HK-2 (cell line): Measurements from ENCODE around the gene SIX5.
"Not testable (repeated sequence)": the region's sequence is repeated elsewhere in the genome, so short reads cannot be mapped to it uniquely, and the experiment has no call there.

Source experiments
- DNase-seq: peaks from one replicate; pipeline ENCODE4 v3.0.0-alpha.2; 2018; ENCODE audit not compliant: unreplicated experiment

The SIX5 gene

DNA sequence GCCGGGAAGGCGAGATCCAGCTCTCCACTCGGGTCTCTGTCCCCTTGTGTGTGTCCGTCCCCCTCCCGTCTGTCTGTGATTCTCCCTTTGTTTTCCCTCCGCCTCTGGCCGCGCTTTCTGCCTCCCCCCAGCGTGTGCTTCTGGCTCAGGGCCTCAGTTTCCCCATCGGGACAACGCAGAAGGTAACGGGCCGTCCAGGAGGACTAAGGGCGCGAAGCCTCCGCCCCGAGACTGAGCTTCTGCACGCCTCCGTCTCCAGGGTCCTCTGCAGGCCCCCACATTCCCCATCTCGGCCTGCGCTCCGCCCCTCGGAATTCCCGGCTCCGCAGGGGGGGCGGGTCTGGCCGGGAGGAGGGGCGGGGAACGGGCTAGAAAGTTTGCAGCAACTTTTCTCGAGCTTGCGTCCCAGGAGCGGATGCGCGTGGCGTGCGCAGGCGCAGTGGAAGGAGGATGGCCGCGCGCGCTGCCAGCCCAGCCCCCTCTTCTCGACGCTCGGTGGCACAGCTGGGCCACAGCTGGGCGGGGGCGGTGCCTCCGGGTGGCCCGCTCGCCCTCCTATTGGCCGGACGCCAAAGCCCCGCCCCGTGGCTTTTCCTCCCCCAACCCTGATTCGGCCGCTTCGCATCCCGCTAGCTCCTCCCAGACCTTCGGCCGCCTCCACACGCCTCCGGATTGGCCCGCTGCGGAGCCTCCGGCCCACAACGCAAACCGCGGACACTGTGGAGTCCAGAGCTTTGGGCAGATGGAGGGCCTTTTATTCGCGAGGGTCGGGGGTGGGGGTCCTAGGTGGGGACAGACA, at the start of gene SIX5:
Gene SIX5 (minus strand): TSS at position 269 of the 799 bp plus-strand sequence. CDS start 408 bp downstream, outside the sequence.
- peak; percentile 99 for DNase-seq

DNA sequence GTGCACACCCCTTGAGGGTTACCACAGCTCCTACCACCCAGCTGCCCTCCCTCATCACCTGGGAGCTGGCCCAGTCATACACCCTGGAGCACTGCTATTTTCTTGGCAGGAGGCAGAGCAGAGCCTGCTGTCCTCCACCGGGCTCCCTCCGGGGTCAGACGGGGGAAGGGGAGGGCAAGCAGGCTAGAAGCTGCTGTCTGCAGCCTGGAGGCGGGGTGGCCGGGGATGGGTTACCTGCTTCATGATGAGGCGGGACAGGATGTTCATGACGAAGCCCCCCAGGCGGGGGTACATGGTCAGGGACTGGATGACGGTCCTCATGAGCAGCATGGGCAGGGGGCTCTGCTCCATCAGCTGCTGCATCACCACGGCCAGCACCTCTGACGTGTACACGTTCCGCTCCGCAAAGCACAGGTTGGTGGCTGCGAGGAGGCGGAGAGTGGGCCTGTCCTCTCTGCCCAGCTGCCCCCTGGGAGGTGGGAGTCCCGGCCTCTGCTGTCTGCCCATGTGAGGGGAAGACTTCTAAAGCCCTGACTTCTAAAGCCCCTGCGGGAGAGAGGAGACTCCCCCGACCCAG, 48.8 kb upstream of the SIX5 start:
- DNase-seq: no peak

DNA sequence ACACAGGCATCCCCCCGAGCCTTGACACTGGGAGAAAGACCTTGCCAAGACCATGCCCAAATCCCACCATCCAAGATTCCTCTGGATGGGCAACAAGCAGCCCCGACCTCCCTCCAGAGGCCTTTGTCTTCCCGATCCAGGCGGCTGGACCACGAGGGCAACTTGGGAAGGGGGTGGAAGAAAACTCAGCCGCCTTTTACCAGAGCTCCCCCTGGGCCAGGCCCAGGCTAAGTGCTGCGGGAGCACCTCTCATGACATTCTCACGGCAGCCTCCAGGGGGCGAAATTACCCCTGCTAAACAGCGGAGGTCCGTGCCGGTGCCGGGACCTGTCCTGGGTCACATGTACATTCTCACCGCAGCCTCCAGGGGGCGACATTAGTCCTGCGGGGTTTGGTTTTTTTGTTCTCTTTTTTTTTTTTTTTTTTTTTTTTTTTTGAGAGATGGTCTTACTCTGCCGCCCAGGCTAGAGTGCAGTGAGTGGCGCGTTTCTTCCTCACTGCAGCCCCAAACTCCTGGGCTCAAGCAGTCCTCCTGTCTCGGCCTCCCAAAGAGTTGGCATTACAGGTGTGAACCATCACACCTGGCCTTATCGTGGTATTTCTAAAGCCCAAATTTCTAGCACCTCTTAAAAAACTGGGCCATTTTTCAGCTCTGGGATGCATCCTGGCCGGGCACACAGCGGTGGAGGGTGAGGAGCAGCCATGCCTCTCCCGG, 48.1 kb upstream of the SIX5 start:
- DNase-seq: peak; percentile 96

DNA sequence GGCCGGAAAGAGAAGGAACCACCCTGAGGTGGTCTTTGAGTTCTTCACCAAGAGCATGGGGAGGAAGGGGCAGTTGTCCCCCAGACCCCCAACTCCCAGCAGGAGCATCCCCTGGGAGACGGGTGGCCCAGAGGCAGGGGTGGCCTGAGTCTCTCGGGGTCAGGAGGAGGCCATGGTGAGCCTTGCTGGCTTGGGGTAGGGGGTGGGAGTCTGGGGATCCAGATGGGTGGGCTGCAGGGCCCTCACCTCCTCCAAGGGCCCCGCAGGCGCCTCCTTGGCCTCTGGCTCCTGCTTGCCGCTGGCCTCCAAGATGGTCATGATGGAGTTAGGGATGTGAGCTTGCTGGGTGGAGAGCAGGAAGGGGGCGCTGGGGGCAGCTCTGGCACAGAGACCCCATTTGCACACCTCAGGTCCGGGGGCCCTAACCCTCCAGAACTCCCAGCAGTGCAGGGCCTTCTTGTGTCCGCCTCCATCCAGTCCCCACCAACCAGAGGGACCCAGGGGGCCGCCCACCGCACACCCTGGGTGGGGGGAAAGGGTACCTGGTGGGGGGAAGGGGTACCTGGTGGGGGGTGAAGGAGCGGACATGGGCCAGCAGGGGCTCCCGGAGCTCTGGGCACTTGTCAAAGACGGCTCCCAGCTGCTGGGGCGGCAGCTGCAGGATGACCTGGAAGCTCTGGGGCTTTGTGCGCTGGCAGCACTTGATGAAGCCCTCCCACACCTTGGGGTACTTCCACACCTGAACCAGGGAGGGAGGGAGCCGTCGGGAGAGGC, 47.4 kb upstream of the SIX5 start:
- no peak for DNase-seq

DNA sequence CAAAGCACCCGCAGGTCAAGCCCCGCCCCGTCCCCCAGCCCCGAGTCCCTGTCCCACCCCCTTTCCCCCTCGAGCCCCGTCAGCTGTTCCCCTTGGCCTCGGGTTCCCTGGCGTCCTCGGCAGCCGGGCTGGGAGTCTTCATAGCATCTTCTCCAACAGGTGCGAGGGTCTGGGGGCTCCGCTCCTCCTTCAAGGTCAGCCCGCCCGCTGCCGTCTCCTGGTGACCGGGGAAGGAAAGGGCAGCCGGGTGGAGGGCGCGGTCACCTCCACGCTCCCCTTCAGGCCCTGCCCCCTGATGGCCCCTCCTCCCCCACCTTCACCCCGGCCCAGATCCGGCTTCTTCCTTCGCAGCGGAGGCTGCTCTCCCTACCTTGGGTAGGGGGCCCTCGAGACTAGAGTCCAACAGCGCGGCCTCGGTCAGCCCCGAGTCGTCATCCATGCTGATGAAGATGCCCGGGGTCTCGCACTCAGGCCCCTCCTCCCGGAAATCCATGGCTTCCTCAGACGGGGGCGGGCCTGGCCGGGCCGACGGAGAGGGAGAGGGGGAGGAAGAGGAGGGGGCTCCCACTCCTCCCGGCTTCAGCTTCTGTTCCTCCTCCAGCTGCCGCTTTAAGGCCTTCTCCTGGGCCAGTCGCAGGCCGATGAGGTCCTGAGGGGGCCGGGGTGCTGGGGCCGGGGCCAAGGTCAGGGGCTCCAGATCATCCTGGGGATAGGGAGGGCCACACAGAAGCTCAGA, 46.6 kb upstream of the SIX5 start:
- no peak for DNase-seq

DNA sequence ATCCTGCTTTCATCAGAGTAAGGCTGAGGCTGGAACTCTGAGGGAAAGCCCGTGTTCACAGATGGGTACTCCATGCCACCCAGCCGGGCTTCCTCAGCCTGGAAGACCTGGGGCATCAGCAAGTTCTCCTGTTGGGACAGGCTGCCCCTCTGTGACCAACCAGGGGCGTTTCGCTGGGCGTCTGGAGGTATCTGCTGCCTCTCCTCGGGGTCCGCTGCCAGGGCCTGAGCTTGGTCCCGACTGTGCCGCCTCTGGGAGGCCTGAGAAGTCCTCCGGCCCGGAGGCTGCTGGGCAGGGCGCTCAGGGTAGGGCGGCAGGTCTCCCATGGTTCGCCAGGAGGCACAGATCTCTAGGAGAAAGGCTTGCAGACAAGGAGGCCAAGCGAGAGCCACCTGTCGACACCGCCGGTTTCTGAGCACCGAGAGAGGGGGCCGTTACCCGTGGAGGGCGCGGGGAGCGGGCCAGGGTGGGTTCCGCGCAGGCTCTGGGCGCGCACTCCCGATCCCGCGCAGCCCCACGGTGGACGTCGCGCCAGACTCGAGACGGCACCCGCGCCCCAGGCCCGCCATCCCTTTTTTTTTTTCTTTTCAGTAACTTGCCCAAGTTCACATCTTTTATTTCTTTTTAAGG, 45.9 kb upstream of the SIX5 start, which contains the start of gene RSPH6A:
Gene RSPH6A (minus strand): TSS at position 458 of the 630 bp plus-strand sequence. CDS start 132 bp downstream, at position 326.
- no peak for DNase-seq

DNA sequence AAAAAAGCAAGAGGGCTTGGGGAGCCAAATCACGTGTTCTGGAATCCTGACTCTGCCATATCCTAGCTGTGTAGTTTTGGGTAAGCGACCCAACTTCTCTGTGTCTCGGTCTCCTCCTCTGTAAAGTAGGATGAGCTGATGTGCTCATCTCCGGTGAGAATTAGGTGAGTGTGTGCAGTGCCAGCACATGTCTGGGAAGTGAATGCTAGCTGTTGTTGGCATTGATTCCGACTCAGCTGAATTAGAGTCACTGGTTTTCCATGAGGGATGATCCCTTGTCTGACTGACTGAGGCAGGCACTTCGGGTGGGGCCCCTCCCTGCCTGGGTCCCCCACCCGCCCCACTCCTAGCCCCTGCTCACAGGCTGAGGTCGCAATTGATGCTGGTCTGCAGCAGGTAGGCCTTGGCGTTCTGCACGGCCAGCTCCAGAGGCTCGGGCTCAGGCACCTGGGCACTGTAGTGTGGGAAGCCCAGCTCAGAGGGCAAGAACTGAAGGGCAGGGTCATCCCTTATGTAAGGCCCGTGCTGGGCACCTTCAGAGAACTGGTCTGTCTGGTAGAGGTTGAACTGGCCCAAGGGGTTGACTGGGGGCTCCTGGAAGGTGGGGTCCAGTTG, 45.2 kb upstream of the SIX5 start:
- DNase-seq: no peak

DNA sequence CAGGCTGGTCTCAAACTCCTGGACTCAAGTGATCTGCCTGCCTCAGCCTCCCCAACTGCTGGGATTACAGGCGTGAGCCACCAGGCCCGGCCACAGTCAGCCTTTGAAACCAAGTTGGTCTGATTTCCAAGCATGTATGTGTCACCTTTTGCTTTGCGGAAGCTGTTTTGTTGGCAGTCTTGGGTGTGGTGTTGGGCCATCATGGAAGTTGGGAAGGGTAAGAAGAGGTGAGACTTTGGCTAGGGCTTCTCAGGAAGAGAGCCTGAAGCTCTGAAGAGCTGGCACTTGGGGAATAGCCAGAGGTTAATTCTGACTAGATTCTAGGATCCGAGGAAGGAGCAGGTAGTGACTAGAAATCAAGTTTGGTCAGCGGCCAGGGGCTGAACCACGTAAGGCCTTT, 43.2 kb upstream of the SIX5 start:
- no peak for DNase-seq

DNA sequence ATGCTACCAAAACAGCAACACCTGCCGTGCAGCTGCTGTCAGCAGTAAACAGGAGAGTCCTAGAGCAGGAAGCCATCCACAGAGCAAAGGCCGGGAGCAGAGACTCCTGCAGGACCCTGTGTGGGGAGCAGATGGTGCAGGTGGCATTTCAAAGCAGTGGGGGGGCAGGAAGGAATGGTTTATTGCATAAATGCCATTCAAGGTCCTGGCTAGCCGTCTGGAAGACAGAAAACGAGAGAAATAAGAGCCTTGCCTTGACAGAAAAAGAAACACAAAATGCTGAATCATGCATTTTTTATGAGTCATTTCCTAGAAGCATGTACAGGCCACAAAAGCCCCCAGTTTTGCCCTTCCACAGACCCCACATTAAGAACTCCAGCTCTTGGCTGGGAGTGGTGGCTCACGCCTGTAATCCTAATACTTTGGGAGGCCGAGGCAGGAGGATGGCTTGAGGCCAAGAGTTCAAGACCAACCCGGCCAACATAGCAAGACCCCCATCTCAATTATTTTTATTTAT, 40.6 kb upstream of the SIX5 start:
- no peak for DNase-seq

DNA sequence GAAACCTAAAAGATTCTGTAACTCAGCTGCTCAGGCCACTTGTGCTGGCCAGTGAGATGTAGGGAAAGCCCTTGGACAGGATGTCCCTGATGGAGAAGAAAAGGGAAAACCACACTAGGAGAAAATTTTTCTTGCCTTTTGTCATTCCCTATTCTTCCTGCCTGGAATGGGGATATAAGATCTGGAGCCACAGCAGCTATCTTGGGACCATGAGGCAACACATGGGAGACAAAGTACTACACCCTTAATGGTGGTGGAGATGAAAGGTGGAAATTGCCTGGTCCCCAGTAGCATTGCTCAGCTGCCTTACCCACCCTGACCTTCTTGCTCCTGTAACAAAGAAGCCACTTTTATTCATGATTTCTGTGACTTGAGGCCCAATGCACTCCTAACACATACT, 36.7 kb upstream of the SIX5 start:
- no peak for DNase-seq

DNA sequence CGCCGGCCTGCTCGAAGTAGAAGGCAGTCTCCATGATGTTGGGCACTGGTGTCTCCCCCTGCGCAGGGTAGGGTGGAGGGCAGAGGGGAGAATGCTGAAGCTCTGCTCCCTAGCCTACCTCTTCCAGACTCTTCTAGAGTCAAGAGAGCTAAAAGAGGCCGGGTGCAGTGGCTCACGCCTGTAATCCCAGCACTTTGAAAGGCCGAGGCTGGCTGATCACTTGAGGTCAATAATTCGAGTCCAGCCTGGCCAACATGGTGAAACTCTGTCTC, 35.8 kb upstream of the SIX5 start:
- no peak for DNase-seq

DNA sequence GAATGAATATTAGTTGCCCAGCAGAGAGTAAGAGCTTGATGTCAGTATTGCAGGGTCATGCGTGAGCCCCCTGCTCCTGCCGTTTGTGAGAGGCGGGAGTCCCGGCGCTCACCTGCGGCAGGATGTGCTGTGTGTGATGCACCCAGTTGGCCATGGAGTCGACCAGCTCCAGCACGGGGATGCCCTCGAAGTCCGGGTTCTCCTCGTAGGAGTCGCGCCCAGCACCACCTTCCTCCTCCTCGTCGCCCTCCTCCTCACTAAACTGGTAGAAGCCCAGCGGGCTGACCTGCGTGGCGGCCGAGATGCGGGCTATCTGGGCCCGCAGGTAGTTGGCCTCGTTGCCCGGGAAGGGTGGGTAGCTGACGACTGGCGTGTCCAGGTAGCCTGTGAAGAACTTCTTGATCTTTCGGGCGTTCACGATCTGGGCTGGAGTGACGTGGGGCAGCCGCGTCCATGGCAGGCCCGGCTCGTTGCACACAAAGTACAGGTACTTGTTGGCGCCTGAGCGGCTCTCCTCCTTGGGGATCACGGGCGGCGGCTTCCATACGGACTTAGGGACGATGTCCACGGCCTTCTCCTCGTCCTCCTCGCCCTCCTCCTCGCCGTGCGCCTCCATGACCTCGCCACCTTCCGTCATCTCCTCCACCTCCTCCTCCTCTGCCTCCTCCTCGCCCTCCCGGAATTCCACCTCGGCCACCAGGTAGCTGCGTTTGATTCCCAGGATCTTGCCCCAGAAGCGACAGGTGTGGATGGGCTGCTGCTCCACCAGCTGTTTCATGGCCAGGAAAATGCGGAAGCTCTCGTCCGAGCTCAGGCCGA, 35.3 kb upstream of the SIX5 start:
- DNase-seq: no peak

DNA sequence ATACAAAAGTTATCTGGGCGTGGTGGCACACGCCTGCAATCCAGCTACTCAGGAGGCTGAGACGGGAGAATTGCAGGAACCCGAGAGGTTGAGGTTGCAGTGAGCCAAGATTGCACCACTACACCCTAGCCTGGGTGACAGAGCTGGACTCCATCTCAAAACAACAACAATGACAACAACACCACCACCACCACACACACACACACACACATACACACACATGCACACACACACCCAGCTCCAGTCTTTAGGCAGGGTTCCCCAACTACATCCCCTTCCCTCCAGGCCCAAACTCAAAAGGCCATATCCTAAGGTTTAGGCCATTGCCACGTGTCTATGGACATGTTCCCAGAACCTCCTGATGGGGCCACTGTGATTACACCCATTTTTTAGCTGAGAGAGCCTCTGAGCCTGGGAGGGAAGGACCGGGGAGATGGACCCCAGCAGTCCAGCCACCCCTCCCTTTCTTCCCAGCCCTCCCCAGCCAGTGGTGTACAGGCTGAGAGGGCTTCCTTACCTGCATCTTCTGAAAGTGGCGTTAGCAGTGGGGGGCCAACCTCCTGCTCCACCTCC, 32.6 kb upstream of the SIX5 start:
- no peak for DNase-seq

DNA sequence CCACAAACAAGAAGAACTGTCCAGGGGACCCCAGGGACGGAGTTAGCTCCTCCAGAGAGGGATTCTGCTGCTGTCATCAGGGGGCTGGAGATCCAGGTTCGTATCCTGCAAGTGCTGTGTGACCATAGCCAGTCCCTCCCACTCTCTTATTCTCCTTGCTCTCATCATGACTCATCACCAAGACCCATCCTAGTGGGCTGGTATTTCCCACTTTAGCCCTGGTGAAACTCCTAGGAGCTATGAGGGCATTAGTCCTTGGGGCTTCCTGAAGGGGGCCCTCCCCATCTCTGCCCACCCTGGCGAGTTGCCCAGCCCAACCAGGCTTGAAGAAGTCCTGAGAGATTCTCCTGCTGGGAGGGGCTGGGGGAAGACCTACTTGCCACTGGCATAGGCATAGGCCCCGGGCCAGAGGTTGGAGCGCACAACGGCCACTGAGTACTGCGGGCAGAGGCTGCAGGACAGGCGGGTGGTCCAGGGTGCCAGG, 31.1 kb upstream of the SIX5 start:
- peak; percentile 84 for DNase-seq

DNA sequence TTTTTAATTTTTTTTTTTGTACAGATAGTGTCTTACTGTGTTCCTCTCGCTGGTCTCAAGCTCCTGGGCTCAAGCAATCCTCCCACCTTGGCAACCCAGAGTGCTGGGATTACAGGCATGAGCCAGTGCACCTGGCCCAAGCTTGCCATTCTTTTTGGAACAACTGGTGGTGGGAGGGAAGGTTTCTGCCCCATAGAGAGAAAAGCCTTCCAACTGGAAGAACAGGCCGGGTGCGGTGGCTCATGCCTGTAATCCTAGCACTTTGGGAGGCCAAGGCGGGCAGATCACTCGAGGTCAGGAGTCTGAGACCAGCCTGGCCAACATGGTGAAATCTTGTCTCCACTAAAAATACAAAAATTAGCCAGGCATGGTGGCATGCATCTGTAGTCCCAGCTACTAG, 30.5 kb upstream of the SIX5 start:
- not testable (repeated sequence) for DNase-seq

DNA sequence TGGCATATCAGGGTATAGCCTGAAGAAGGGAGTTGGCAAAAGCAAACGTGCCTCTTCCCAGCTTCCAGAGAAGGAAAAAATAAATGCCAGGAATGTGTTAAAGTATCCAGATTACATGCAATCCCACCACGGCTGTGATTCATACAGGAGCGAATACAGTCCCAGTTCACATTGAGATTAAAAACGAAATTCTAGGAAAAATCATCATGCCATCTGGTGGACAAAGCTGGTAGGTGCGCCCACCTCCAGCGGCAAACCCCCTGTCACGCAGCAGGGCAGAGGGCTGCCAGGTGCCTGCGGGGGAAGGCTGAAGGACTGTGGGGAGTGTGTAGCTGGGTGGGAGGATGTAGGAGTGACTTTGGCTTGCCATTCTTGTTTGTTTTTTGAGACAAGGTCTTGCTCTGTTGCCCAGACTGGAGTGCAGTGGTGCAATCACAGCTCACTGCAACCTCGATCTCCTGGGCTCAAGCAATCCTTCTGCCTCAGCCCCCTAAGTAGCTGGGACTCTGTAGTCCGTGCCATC, 30.0 kb upstream of the SIX5 start:
- peak; percentile 72 for DNase-seq

DNA sequence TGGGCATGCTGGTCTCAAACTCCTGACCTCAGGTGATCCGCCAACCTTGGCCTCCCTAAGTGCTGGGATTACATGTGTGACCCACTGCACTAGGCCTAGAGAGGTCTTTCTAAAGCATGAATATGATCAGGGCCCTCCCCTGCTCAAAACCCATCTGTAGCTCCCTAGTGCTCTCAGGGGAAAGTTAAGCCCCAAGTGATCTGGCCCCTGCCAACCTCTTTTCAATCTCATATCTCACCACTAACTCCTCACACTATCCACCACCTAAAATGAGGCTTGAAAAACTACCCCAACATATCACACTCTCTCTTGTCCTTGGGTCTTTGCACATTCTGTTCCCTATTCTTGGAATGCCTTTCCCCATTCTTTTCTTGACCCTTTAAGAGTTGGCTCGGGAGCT, 25.6 kb upstream of the SIX5 start:
- DNase-seq: no peak

DNA sequence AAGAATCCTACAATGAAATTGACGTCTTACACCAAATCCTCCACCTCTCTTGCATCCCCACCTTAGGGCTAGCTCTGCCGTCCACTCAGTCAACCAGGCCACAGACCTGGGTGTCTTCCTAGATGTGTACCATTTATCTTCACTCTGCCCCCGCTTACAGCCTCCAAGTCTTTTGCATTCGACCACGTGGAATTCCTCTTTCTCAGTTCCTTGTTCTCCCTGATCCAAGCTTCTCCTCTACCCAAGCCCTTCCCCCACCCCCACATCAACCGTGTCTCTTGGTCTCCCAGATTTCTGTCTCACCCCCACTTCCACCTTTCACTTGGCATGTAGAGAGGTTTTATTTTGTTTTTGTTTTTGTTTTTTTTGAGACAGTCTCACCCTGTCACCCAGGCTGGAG, 24.8 kb upstream of the SIX5 start:
- DNase-seq: no peak

DNA sequence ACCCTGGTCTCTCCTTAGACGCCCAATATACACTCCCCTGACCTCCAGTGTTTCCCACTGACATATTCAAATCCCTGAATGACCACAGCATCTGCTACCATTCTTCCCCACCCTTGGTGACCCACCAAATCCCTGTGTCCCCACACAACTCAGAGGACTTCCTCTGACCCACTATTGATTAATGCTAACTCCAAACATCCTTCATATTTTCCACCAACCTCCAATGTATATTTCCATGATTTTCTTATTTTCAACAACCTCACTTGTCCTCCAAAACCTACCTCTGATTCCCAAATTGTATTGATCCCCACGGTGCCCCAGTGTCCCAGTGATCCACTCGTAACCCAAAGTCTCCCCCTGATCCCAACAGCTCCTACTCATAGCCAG, 24.1 kb upstream of the SIX5 start:
- DNase-seq: no peak
